K562 (cell line): ENCODE measurements around the gene SIRPB2. TPM values are rescaled to one million over a fixed set of nuclear protein-coding genes. Genes with fewer than 3 reads are reported as not detected.

ENCODE experiments used
- CEBPG ChIP-seq, 3 experiments: fragments of 200-800 bp in 1 of 3; sonication (Bioruptor generic) in 1 of 3; sonication (generic) in 1 of 3; formaldehyde crosslinking in 1 of 3; IDR thresholded peaks in 2 of 3; conservative IDR thresholded peaks in 1 of 3; 2 replicates each; pipeline versions ENCODE4 v1.6.1 to v1.8.0; 2016 to 2022; ENCODE audit warnings: missing compliant biosample characterization in 2 of 3, missing genetic modification characterization in 2 of 3, mild to moderate bottlenecking in 1 of 3, missing genetic modification reagents in 1 of 3
- CHD4 ChIP-seq: fragments of 200-600 bp; sonication (generic); IDR thresholded peaks from 3 replicates; pipeline ENCODE4 v1.6.1; 2012; ENCODE audit warnings: low read depth, mild to moderate bottlenecking, mixed read lengths, low read length, inconsistent platforms; ENCODE audit not compliant: insufficient read depth, insufficient replicate concordance, poor library complexity, severe bottlenecking
- COPS2 ChIP-seq: fragments of 450-650 bp; conservative IDR thresholded peaks from 2 replicates; pipeline ENCODE4 v1.6.1; 2016; ENCODE audit warnings: mild to moderate bottlenecking, moderate library complexity
- CREB1 ChIP-seq, 2 experiments: sonication (generic) in 1 of 2; formaldehyde crosslinking in 1 of 2; IDR thresholded peaks; 2 replicates each; pipeline versions ENCODE4 v1.6.1 to v1.8.0; 2012 to 2022; ENCODE audit warnings: inconsistent platforms in 1 of 2, mild to moderate bottlenecking in 1 of 2, missing genetic modification reagents in 1 of 2, moderate library complexity in 1 of 2
- FOXO4 ChIP-seq: fragments of 450-650 bp; formaldehyde crosslinking; IDR thresholded peaks from 2 replicates; pipeline ENCODE4 v1.4.0; 2020; ENCODE audit warnings: mild to moderate bottlenecking, moderate library complexity
- GABPB2 ChIP-seq: fragments of 250-450 bp; sonication (Bioruptor Pico); conservative IDR thresholded peaks from 2 replicates; pipeline ENCODE4 v1.5.1; 2021; ENCODE audit warnings: mild to moderate bottlenecking
- ILF3 ChIP-seq: fragments of 450-650 bp; IDR thresholded peaks from 2 replicates; pipeline ENCODE4 v1.6.1; 2018; ENCODE audit warnings: antibody characterized with exemption, mild to moderate bottlenecking, moderate library complexity, borderline replicate concordance
- KDM5B ChIP-seq: fragments of 200-600 bp; sonication (generic); IDR thresholded peaks from 2 replicates; pipeline ENCODE4 v1.6.1; 2012; ENCODE audit warnings: low read depth, mild to moderate bottlenecking, moderate library complexity, low read length, control low read depth, inconsistent platforms; ENCODE audit not compliant: insufficient replicate concordance
- MED1 ChIP-seq: sonication (generic); formaldehyde crosslinking; IDR thresholded peaks from 2 replicates; pipeline ENCODE4 v1.8.1; 2023; ENCODE audit warnings: missing genetic modification reagents, borderline replicate concordance
- MYC ChIP-seq, 2 experiments: fragments of 250-450 bp in 1 of 2; sonication (Bioruptor Pico) in 1 of 2; IDR thresholded peaks; 2 replicates each; pipeline versions ENCODE4 v1.5.1 to v1.6.1; 2012 to 2021; ENCODE audit warnings: low read depth in 2 of 2, borderline replicate concordance in 1 of 2, improper control_type of control experiment in 1 of 2, low read length in 1 of 2, mild to moderate bottlenecking in 1 of 2, moderate library complexity in 1 of 2
- NFRKB ChIP-seq: fragments of 450-650 bp; IDR thresholded peaks from 2 replicates; pipeline ENCODE4 v1.6.1; 2016; ENCODE audit warnings: low read depth
- NR1H2 ChIP-seq: sonication (generic); formaldehyde crosslinking; IDR thresholded peaks from 2 replicates; pipeline ENCODE4 v1.4.0; 2020; ENCODE audit warnings: mild to moderate bottlenecking, missing genetic modification reagents
- RFX7 ChIP-seq: fragments of 250-450 bp; sonication (Bioruptor Pico); IDR thresholded peaks from 2 replicates; pipeline ENCODE4 v1.5.1; 2021; ENCODE audit warnings: mild to moderate bottlenecking
- SAFB ChIP-seq: fragments of 200-400 bp; formaldehyde crosslinking; IDR thresholded peaks from 2 replicates; pipeline ENCODE4 v1.6.1; 2017; ENCODE audit warnings: low read depth, low read length, borderline replicate concordance
- SIN3B ChIP-seq: fragments of 450-650 bp; IDR thresholded peaks from 2 replicates; pipeline ENCODE4 v1.6.1; 2017; ENCODE audit warnings: low read depth, mild to moderate bottlenecking, moderate library complexity
- THRAP3 ChIP-seq: fragments of 450-650 bp; IDR thresholded peaks from 2 replicates; pipeline ENCODE4 v1.6.1; 2016; ENCODE audit warnings: mild to moderate bottlenecking, inconsistent platforms, borderline replicate concordance
- ZBED1 ChIP-seq: IDR thresholded peaks from 2 replicates; pipeline ENCODE4 v1.6.1; 2014
- ZHX1 ChIP-seq: fragments of 150-350 bp; conservative IDR thresholded peaks from 2 replicates; pipeline ENCODE4 v1.6.1; 2014; ENCODE audit warnings: low read length
- ZNF197 ChIP-seq: fragments of 200-800 bp; sonication (Bioruptor generic); IDR thresholded peaks from 2 replicates; pipeline ENCODE4 v1.6.1; 2016; ENCODE audit warnings: low read depth, missing genetic modification characterization, missing compliant biosample characterization
- ZNF212 ChIP-seq: fragments of 450-650 bp; formaldehyde crosslinking; IDR thresholded peaks from 2 replicates; pipeline ENCODE4 v1.4.0; 2020; ENCODE audit warnings: mild to moderate bottlenecking
- ZNF316 ChIP-seq: fragments of 450-650 bp; IDR thresholded peaks from 2 replicates; pipeline ENCODE4 v1.6.1; 2016
- ZNF699 ChIP-seq: fragments of 250-450 bp; sonication (Bioruptor Pico); IDR thresholded peaks from 2 replicates; pipeline ENCODE4 v1.8.0; 2021; ENCODE audit warnings: mild to moderate bottlenecking, moderate library complexity; ENCODE audit not compliant: insufficient replicate concordance
- polyA plus RNA-seq, 8 experiments: library from polyadenylated mRNA; depleted of rRNA in 4 of 8; stranded (reverse) in 5 of 8; unstranded in 3 of 8; fragments of >200 nt; fragmentation: Nextera tagmentation in 2 of 8; fragmentation: Illumina TruSeq in 1 of 8; extraction: Ambion mirVana in 2 of 8; extraction: Trizol in 1 of 8; gene quantifications; 2 replicates each; pipeline versions ENCODE4 v1.2.1 to v1.2.3, GENCODE V29; 2011 to 2014; ENCODE audit warnings: inconsistent platforms in 1 of 8, missing spikeins in 1 of 8
- total RNA-seq, 7 experiments: library from RNA; depleted of rRNA in 6 of 7; stranded (reverse); fragments of >200 nt in 6 of 7; fragmentation: Illumina TruSeq in 2 of 7; extraction: Trizol in 2 of 7; gene quantifications; 2 replicates each; pipeline versions ENCODE4 v1.2.1 to v1.2.3, GENCODE V29; 2011 to 2021; ENCODE audit warnings: low replicate concordance in 1 of 7

The SIRPB2 gene
- total and polyA plus RNA-seq, 9 of the 15 experiments (the other 6 are each of a cell fraction or from before 2014, with no cell fraction given), result 0.07 TPM; not detected in 7

GRCh38 chr20:1466211-1467081, 24.8 kb downstream of the SIRPB2 start, which contains the start of gene NSFL1C (continued):
- TF ChIP-seq ZNF197 (CRISPR knock-in tag), result no peak
- no peak for TF ChIP-seq GABPB2 (CRISPR knock-in tag)
- TF ChIP-seq ZHX1, result no peak
- no peak for TF ChIP-seq RFX7 (CRISPR knock-in tag)
- TF ChIP-seq ZNF316, result peak; percentile 75
- TF ChIP-seq FOXO4 (CRISPR knock-in tag), result no peak
- no peak for TF ChIP-seq ZNF212 (CRISPR knock-in tag)
- no peak; the same call in 1 of the 2 replicates for TF ChIP-seq MYC (IDR thresholded peaks at IDR 0.05; ENCODE audit: low read depth, low read length)
- TF ChIP-seq MYC (CRISPR knock-in tag; IDR thresholded peaks at IDR 0.05; ENCODE audit: borderline replicate concordance, low read depth), result no peak; the same call in 1 of the 2 replicates
- TF ChIP-seq ZNF699, result no peak
- no peak for TF ChIP-seq THRAP3
- TF ChIP-seq COPS2, result no peak
- TF ChIP-seq MED1 (CRISPR knock-in tag), result peak; percentile 85; the same call in 1 of the 2 replicates
- TF ChIP-seq SIN3B, result peak; percentile 97
- TF ChIP-seq KDM5B, result peak; percentile 58
- TF ChIP-seq SAFB, result no peak
- peak; percentile 39; the same call in 1 of the 2 replicates for TF ChIP-seq NFRKB
- TF ChIP-seq CHD4, result no peak
- TF ChIP-seq CREB1 (IDR thresholded peaks at IDR 0.05), result peak; percentile 31; the same call in 1 of the 2 replicates
- TF ChIP-seq CREB1 (CRISPR knock-in tag; IDR thresholded peaks at IDR 0.05), result peak; percentile 80
- TF ChIP-seq NR1H2 (CRISPR knock-in tag), result 0 out of 2 replicates have a peak, but pooled peaks have one; percentile 63
- TF ChIP-seq ILF3, result peak; percentile 67; the same call in 1 of the 2 replicates
- TF ChIP-seq CEBPG (CRISPR knock-in tag; IDR thresholded peaks at IDR 0.05), result no peak
- no peak for TF ChIP-seq CEBPG (tag; conservative IDR thresholded peaks at IDR 0.05 in 1 of 2, IDR thresholded peaks at IDR 0.05 in 1 of 2)
- no peak for TF ChIP-seq ZBED1
